ENCODE measurements around the gene COL4A2. TPM values are rescaled to one million over a fixed set of nuclear protein-coding genes. Genes with fewer than 3 reads are reported as not detected.

COL4A2 gene
- total RNA-seq, 4 donors from 2014 or later: 419 to 931 (median 555) TPM

- Histone ChIP-seq H3K27ac (replicated peaks in 1 of 4) (peak overlapping the region; percentile 99), H3K27me3 (peaks cover 0 to 5% (median 2%) of the 10 kb centered on the region in 4 donors), H3K4me1 (peaks cover 50 to 68% (median 63%) of the 10 kb centered on the region in 4 donors), H3K36me3 (peaks cover 0 to 4% (median 2%) of the 10 kb centered on the region in 4 donors), H3K4me3 (peak overlapping the region; percentile 93 to 97 (median 94)), H3K9me3 (no peaks in the 10 kb centered on the region)
- TF ChIP-seq POLR2AphosphoS5 (IDR thresholded peaks at IDR 0.05) (peak in 1 of 2 donors; percentile 37), EP300 (IDR thresholded peaks at IDR 0.05) (no peak), POLR2A (IDR thresholded peaks at IDR 0.05; ENCODE audit: low read depth) (no peak)
- TF ChIP-seq, protein P1, sequence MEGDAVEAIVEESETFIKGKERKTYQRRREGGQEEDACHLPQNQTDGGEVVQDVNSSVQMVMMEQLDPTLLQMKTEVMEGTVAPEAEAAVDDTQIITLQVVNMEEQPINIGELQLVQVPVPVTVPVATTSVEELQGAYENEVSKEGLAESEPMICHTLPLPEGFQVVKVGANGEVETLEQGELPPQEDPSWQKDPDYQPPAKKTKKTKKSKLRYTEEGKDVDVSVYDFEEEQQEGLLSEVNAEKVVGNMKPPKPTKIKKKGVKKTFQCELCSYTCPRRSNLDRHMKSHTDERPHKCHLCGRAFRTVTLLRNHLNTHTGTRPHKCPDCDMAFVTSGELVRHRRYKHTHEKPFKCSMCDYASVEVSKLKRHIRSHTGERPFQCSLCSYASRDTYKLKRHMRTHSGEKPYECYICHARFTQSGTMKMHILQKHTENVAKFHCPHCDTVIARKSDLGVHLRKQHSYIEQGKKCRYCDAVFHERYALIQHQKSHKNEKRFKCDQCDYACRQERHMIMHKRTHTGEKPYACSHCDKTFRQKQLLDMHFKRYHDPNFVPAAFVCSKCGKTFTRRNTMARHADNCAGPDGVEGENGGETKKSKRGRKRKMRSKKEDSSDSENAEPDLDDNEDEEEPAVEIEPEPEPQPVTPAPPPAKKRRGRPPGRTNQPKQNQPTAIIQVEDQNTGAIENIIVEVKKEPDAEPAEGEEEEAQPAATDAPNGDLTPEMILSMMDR (IDR thresholded peaks at IDR 0.05): no peak
- intact Hi-C loops (cut with DNase I): loop anchor here (5.0 kb wide), 2 partner anchors 36 to 111 kb away; no protein-coding TSS in a partner anchor
- under 1% methylated on average over 6 of the region's 6 CpGs for WGBS
- no peak for DNase-seq (ENCODE audit: extremely low spot score)
Observed at GRCh38 chr13:110305949-110306339, 1.1 kb upstream of the COL4A2 start.

DNA sequence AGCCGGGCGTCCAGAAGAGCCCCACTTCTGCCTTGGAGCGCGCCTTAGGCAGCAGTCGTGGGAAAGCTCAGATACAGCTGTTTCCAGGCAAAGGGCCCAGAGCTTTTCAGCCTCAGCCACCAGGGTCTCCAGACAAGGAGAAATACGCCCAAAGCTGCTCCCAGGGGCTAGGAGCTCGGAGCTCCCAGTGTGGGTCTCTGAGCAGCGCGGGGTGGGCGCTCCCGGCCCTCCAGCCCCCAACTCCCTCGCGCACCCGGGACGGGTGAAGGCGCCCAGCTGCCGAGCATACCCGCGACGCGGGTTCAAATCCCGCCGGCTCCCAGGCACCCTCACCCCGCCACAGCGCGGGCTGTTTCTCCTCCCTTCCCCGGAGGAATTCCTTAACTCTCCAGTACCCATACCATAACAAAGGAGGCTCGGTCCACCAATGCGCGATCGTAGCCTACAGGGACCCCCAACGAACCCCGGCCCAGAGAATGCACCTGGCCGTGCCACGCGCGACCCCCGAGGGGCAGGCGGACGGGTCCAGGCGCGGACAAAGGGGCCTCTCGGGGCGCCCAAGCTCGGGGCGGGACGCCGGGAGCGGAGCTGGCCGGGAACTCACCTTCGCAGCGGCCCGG, 634 bp upstream of the COL4A2 start:
- DNase-seq (ENCODE audit: extremely low spot score): no peak
- peaks cover 50 to 68% (median 63%) of the 10 kb centered on the region in 4 donors for H3K4me1 ChIP-seq

DNA sequence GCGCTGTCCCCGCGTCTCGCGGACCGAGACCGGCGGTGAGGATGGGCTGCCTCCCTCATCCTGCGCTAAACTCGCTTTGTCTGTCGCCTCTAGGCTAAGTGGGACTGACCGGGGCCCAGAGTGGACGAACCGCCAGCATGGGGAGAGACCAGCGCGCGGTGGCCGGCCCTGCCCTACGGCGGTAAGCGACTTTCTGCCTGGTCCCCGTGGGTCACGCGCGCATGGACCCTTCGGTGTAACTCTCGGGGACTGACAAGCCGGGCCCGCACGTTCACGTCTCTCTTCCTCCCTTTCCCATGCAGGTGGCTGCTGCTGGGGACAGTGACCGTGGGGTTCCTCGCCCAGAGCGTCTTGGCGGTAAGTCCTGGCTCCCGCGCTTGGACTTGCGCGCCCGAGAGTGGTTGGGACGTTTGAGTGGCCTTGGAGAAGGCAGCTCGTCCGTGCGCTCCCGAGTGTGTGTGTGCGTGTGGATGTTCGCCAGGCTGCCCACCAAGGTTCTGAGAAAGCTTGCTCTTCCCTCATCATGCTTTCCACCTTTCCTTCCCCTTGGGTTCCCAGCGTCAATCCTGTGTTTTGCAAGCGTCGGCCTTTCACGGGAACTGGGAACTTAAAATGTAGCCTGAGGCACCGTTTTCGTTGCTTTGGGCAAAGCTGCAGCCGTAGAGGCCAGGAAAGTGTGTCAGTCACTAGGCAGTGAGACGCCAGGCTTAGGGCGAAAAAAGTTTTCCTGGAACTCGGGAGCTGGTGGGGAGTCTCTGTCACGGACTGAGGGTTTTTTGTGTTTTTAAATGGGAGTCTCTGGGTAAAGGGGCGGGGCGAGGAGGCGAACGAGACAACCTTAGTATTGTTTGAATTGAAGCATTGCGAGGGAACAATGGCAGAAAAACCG, 927 bp downstream of the COL4A2 start:
- Histone ChIP-seq H3K36me3 (peaks cover 0 to 11% (median 5%) of the 10 kb centered on the region in 4 donors), H3K4me1 (peaks cover 52 to 68% (median 63%) of the 10 kb centered on the region in 4 donors), H3K4me3 (peak overlapping the region; percentile 93 to 97 (median 94)), H3K27ac (replicated peaks in 1 of 4) (peak overlapping the region; percentile 99), H3K9me3 (no peaks in the 10 kb centered on the region), H3K27me3 (peaks cover 0 to 5% (median 2%) of the 10 kb centered on the region in 4 donors)
- 1% methylated on average over 53 of the region's 64 CpGs for WGBS
- intact Hi-C loops (cut with DNase I): loop anchor here (5.0 kb wide), 2 partner anchors 34 to 109 kb away; no protein-coding TSS in a partner anchor
- no peak for DNase-seq (ENCODE audit: extremely low spot score)
- TF ChIP-seq, protein P1 (IDR thresholded peaks at IDR 0.05): no peak
- TF ChIP-seq POLR2A (IDR thresholded peaks at IDR 0.05; ENCODE audit: low read depth) (peak; percentile 26), POLR2AphosphoS5 (IDR thresholded peaks at IDR 0.05) (peak in 1 of 2 donors; percentile 9), EP300 (IDR thresholded peaks at IDR 0.05) (no peak)

More for the DNA sequence above, 634 bp upstream of the COL4A2 start:
- H3K36me3 ChIP-seq: peaks cover 0 to 9% (median 4%) of the 10 kb centered on the region in 4 donors
- WGBS: 0% methylated on average over 14 of the region's 53 CpGs
- intact Hi-C loops (cut with DNase I): loop anchor here (5.0 kb wide), 2 partner anchors 36 to 111 kb away; no protein-coding TSS in a partner anchor
- no peaks in the 10 kb centered on the region for H3K9me3 ChIP-seq
- H3K4me3 ChIP-seq: peak overlapping the region; percentile 93 to 97 (median 94)
- peaks cover 0 to 5% (median 2%) of the 10 kb centered on the region in 4 donors for H3K27me3 ChIP-seq
- TF ChIP-seq, protein P1 (IDR thresholded peaks at IDR 0.05): peak in 1 of 3 experiments; percentile 8
- TF ChIP-seq POLR2A (IDR thresholded peaks at IDR 0.05; ENCODE audit: low read depth) (no peak), POLR2AphosphoS5 (IDR thresholded peaks at IDR 0.05) (no peak)
- H3K27ac ChIP-seq (replicated peaks in 1 of 4): peak overlapping the region; percentile 99

DNA sequence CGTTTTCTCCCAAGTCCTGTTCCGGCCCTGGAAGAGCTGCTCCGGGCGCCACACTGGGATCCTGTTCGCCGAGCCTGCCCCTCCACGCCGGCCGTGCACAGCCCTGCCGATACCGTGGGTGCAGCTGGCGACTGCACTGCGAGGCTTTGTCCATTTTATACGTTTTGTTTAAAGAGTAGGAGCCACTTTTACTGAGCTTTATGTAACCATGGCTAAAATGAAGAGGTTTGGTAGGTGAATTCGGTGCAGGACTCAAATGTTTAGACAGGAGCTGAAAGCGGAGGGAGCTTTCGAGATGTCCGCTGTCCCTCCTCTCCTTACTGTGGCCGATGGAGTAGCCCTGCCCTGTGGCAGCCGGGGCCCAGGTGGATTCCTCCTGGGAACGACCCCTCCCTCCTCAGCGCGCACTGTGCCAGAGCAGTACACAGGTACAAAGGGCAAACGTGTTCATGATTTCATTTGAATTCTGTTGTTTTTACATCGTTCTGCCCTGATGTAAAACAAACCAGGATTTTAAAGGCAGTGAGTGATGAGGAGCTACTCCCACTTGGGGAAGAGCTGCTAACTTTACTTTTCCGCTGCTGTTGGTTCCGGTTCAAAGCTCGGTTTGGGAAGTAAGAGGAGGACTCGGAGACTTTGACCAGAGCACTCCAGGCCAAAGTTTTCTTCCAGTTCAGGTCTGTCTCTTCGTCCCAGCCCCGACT, 1.7 kb downstream of the COL4A2 start:
- Histone ChIP-seq H3K27me3 (peaks cover 0 to 5% (median 2%) of the 10 kb centered on the region in 4 donors), H3K36me3 (peaks cover 0 to 11% (median 5%) of the 10 kb centered on the region in 4 donors), H3K9me3 (no peaks in the 10 kb centered on the region), H3K27ac (replicated peaks in 1 of 4) (peak overlapping the region; percentile 99), H3K4me1 (peaks cover 48 to 66% (median 61%) of the 10 kb centered on the region in 4 donors), H3K4me3 (peak overlapping the region; percentile 93 to 97 (median 94))
- intact Hi-C loops (cut with DNase I): loop anchor here (5.0 kb wide), 2 partner anchors 33 to 108 kb away; no protein-coding TSS in a partner anchor
- WGBS: 12% methylated on average over 25 of the region's 31 CpGs
- no peak for DNase-seq (ENCODE audit: extremely low spot score)
- TF ChIP-seq EP300 (IDR thresholded peaks at IDR 0.05) (no peak), POLR2AphosphoS5 (IDR thresholded peaks at IDR 0.05) (no peak)
- TF ChIP-seq, protein P1 (IDR thresholded peaks at IDR 0.05): no peak

Data from esophagus muscularis mucosa (tissue), 4 donors.